HepG2 (cell line): ENCODE measurements around the gene ANGPTL2. TPM values are rescaled to one million over a fixed set of nuclear protein-coding genes. Genes with fewer than 3 reads are reported as not detected.

ENCODE experiments used
- ATAC-seq: fragments of 200-7000 bp; cut with Tn5 transposase; 3 replicates; pipeline ENCODE4 v1.9.1; 2020; ENCODE audit warnings: mild to moderate bottlenecking, moderate library complexity
- BruUV-seq: library from RNA; stranded (reverse); fragments of 400-500 nt; replicated peaks from 2 replicates; lab custom pipeline; 2021; lab: Mats Ljungman, UMichigan
- CTCF ChIA-PET: fragments of 300-600 bp; formaldehyde crosslinking; extraction: SDS; loops from one replicate; lab custom pipeline; 2021; ENCODE audit warnings: low total read pairs, inconsistent platforms, low intra/inter-chr PET ratio; lab: Yijun Ruan, JAX
- POLR2A ChIA-PET: fragments of 350-600 bp; sonication (Branson Sonifier 250); formaldehyde crosslinking; loops from one replicate; lab custom pipeline; 2020; ENCODE audit warnings: antibody characterized with exemption, inconsistent platforms; lab: Yijun Ruan, JAX
- DNase-seq: peaks from one replicate; pipeline ENCODE4 v3.0.0-alpha.2; 2015; ENCODE audit warnings: low spot score
- FAIRE-seq: peaks from 3 replicates; lab custom pipeline; 2011; peaks lifted over from hg19 to GRCh38; lab: Jason Lieb, UNC
- H2AFZ ChIP-seq: one replicate; pipeline ENCODE4 v1.6.1; 2011; ENCODE audit warnings: low read length, inconsistent platforms
- H3K27ac ChIP-seq: fragments of 300-600 bp; 3 replicates; pipeline ENCODE4 v1.8.0; 2011; ENCODE audit warnings: mixed run types, mild to moderate bottlenecking, mixed read lengths, low read length, inconsistent platforms; ENCODE audit not compliant: insufficient read depth; ENCODE audit errors: extremely low read length
- H3K27me3 ChIP-seq, 2 experiments: fragments of 200-600 bp in 1 of 2; 2 replicates in 1 of 2; 3 replicates in 1 of 2; pipeline versions ENCODE4 v1.6.0 to v1.8.0; 2011; ENCODE audit warnings: low read length in 2 of 2, mild to moderate bottlenecking in 2 of 2, moderate library complexity in 2 of 2, inconsistent platforms in 1 of 2; ENCODE audit not compliant: insufficient read depth in 2 of 2, control insufficient read depth in 1 of 2
- H3K36me3 ChIP-seq, 2 experiments: fragments of 200-600 bp in 1 of 2; replicated peaks in 1 of 2; 2 replicates in 1 of 2; 3 replicates in 1 of 2; pipeline versions ENCODE4 v1.5.1 to v1.8.0; 2011; ENCODE audit warnings: low read length in 2 of 2, inconsistent platforms in 1 of 2; ENCODE audit not compliant: insufficient read depth in 2 of 2, control insufficient read depth in 1 of 2
- H3K4me1 ChIP-seq: 2 replicates; pipeline ENCODE4 v1.5.1; 2012; ENCODE audit warnings: low read length, inconsistent platforms; ENCODE audit not compliant: insufficient read depth
- H3K4me2 ChIP-seq: 2 replicates; pipeline ENCODE4 v1.6.0; 2011; ENCODE audit warnings: low read depth, low read length, inconsistent platforms
- H3K4me3 ChIP-seq, 3 experiments: fragments of 200-600 bp in 1 of 3; sonication (generic), shearing (Covaris generic) in 1 of 3; replicated peaks in 1 of 3; 2 replicates each; pipeline ENCODE4 v1.5.1; 2011 to 2016; ENCODE audit warnings: low read length in 3 of 3, inconsistent platforms in 2 of 3, low read depth in 2 of 3, mild to moderate bottlenecking in 2 of 3, control low read depth in 1 of 3, mixed read lengths in 1 of 3; ENCODE audit not compliant: insufficient read depth in 1 of 3
- H3K79me2 ChIP-seq: one replicate; pipeline ENCODE4 v1.6.1; 2011; ENCODE audit warnings: low read length, inconsistent platforms; ENCODE audit not compliant: insufficient read depth
- H3K9ac ChIP-seq: 2 replicates; pipeline ENCODE4 v1.6.0; 2011; ENCODE audit warnings: mild to moderate bottlenecking, low read depth, low read length, inconsistent platforms; ENCODE audit not compliant: insufficient read depth
- H3K9me3 ChIP-seq: 2 replicates; pipeline ENCODE4 v1.5.1; 2012; ENCODE audit warnings: mild to moderate bottlenecking, low read length
- H4K20me1 ChIP-seq: 2 replicates; pipeline ENCODE4 v1.6.0; 2011; ENCODE audit warnings: inconsistent platforms, mild to moderate bottlenecking, low read length, moderate library complexity; ENCODE audit not compliant: insufficient read depth
- PRDM15 ChIP-seq: sonication (generic); formaldehyde crosslinking; IDR thresholded peaks from 2 replicates; pipeline ENCODE4 v1.4.0; 2020; ENCODE audit warnings: missing genetic modification reagents
- ZNF563 ChIP-seq: sonication (generic); formaldehyde crosslinking; IDR thresholded peaks from 2 replicates; pipeline ENCODE4 v1.8.0; 2022; ENCODE audit warnings: mild to moderate bottlenecking, moderate library complexity, missing genetic modification reagents
- ZNF646 ChIP-seq: sonication (generic); formaldehyde crosslinking; IDR thresholded peaks from 2 replicates; pipeline ENCODE4 v1.9.0; 2021; ENCODE audit warnings: mild to moderate bottlenecking, missing genetic modification reagents
- WGBS: methylation state at CpG from one replicate; pipeline ENCODE4 v1.1.6; 2017; ENCODE audit warnings: low lambda C conversion rate; 5-methylcytosine and 5-hydroxymethylcytosine counted together
- in situ Hi-C: cut with HindIII; loops from 2 replicates; pipeline ENCODE4 v1.10.0; 2017; ENCODE audit warnings: low pct_unique_long_range_greater_than_20kb; ENCODE audit not compliant: extremely low pct_ligation_motif_present
- intact Hi-C: fragments of 100-400 bp; cut with micrococcal nuclease; formaldehyde crosslinking; loops from one replicate; pipeline ENCODE4 v1.10.0; 2022; ENCODE audit not compliant: unreplicated experiment
- polyA plus RNA-seq, 8 experiments: library from polyadenylated mRNA; depleted of rRNA in 3 of 8; stranded (reverse) in 7 of 8; unstranded in 1 of 8; fragments of >200 nt; fragmentation: Illumina TruSeq in 4 of 8; extraction: Trizol in 4 of 8; gene quantifications; 2 replicates each; pipeline versions ENCODE4 v1.2.1 to v1.2.3, GENCODE V29; 2011 to 2016; ENCODE audit warnings: low read depth in 4 of 8, missing spikeins in 1 of 8, mixed read lengths in 1 of 8; ENCODE audit not compliant: insufficient read depth in 1 of 8
- total RNA-seq, 5 experiments: library from RNA; depleted of rRNA; stranded (reverse); fragments of >200 nt; fragmentation: Illumina TruSeq; extraction: Trizol; gene quantifications; 2 replicates each; pipeline ENCODE4 v1.2.3, GENCODE V29; 2016; ENCODE audit warnings: low read depth in 1 of 5

Gene ANGPTL2
- total and polyA plus RNA-seq, 2 of the 13 experiments (the other 11 are each of a cell fraction or from before 2014, with no cell fraction given), result 0.91 to 21.0 TPM

DNA sequence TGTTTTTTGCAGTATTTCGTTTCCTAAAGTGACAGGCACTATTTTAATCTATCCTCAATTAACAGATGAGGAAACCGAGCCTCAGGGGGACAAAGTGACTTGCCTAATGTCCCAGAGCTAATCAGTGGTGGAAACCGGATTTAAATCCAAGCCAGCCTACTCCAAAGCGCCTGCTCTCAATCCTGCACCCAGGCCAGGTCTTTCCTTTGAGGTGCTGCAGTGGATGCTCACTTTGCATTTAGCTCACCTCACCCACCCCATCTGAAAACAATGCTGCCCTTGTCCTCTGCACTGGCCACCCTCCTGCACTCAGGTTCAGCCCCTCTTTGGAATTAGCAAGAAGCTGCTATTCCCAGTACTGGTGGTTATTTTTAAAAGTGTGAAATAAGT, 16.0 kb downstream of the ANGPTL2 start:
- no peak overlapping the region for H2AFZ ChIP-seq
- WGBS, result 75% methylated on average over 4 of the region's 4 CpGs
- peak overlapping the region in 2 of 3 experiments; percentile 3 to 21; a peak in 2 of 6 replicates for H3K4me3 ChIP-seq
- in situ Hi-C loops (no loop called here), intact Hi-C loops (no loop called here)
- no peaks in the 10 kb centered on the region; a peak in 1 of 5 replicates for H3K36me3 ChIP-seq
- no peak for FAIRE-seq
- H3K4me1 ChIP-seq, result peaks cover 78% of the 10 kb centered on the region
- peak; percentile 12; the same call in 1 of the 3 replicates for ATAC-seq
- H3K79me2 ChIP-seq, result no peaks in the 10 kb centered on the region
- no peaks in the 10 kb centered on the region for H4K20me1 ChIP-seq
- peak overlapping the region; percentile 48; the same call in 1 of the 2 replicates for H3K4me2 ChIP-seq
- TF ChIP-seq ZNF563 (CRISPR knock-in tag) (no peak), ZNF646 (no peak), PRDM15 (CRISPR knock-in tag) (peak; percentile 67; the same call in 1 of the 2 replicates)
- TF ChIP-seq, all 625 proteins: peak for 1
- CTCF ChIA-PET, result no interaction called here
- DNase-seq, result no peak
- POLR2A ChIA-PET, result no interaction called here
- H3K27ac ChIP-seq, result peak overlapping the region; percentile 15
- H3K9ac ChIP-seq, result peak overlapping the region; percentile 31; the same call in 1 of the 2 replicates
- no TSS peak for BruUV-seq
- no peaks in the 10 kb centered on the region for H3K9me3 ChIP-seq
- H3K27me3 ChIP-seq, result no peaks in the 10 kb centered on the region
